GM23338 (cell line): ENCODE data around the gene DDX39B. TPM values are rescaled to one million over a fixed set of nuclear protein-coding genes. Genes with fewer than 3 reads are reported as not detected.
A peak's percentile ranks its signal among the peaks of the same experiment; 100 is the strongest.

Source experiments
- ATAC-seq: fragments of 200-7000 bp; cut with Tn5 transposase; 3 replicates; pipeline ENCODE4 v1.9.1; 2020
- DNase-seq: peaks from one replicate; pipeline ENCODE4 v3.0.0-alpha.2; 2015; ENCODE audit warnings: low spot score
- H2AFZ ChIP-seq: fragments of 200-600 bp; sonication (generic); 2 replicates; pipeline ENCODE4 v1.8.0; 2016; ENCODE audit warnings: antibody characterized with exemption, mild to moderate bottlenecking, moderate library complexity
- H3F3A ChIP-seq: fragments of 200-600 bp; sonication (generic); replicated peaks from 2 replicates; pipeline ENCODE4 v1.8.0; 2017; ENCODE audit warnings: antibody characterized with exemption, mixed run types, low read depth
- H3K27ac ChIP-seq: fragments of 200-600 bp; sonication (generic); 2 replicates; pipeline ENCODE4 v1.6.1; 2016; ENCODE audit warnings: low read depth
- H3K27me3 ChIP-seq: fragments of 200-600 bp; sonication (generic); 2 replicates; pipeline ENCODE4 v1.8.0; 2016; ENCODE audit warnings: mild to moderate bottlenecking, mixed run types, moderate library complexity; ENCODE audit not compliant: insufficient read depth
- H3K36me3 ChIP-seq: fragments of 200-600 bp; sonication (generic); 2 replicates; pipeline ENCODE4 v1.8.0; 2016; ENCODE audit warnings: mild to moderate bottlenecking; ENCODE audit not compliant: insufficient read depth
- H3K4me1 ChIP-seq: fragments of 200-600 bp; sonication (generic); 2 replicates; pipeline ENCODE4 v1.8.0; 2016; ENCODE audit warnings: mild to moderate bottlenecking, moderate library complexity; ENCODE audit not compliant: insufficient read depth
- H3K4me2 ChIP-seq: fragments of 200-600 bp; sonication (generic); 2 replicates; pipeline ENCODE4 v1.7.1; 2017; ENCODE audit warnings: mixed run types
- H3K4me3 ChIP-seq: fragments of 200-600 bp; sonication (generic); 2 replicates; pipeline ENCODE4 v1.6.1; 2016; ENCODE audit warnings: mixed run types
- H3K79me2 ChIP-seq: fragments of 200-600 bp; sonication (generic); replicated peaks from 2 replicates; pipeline ENCODE4 v1.8.0; 2017; ENCODE audit warnings: mild to moderate bottlenecking; ENCODE audit not compliant: insufficient read depth
- H3K9me2 ChIP-seq: fragments of 200-600 bp; sonication (generic); 2 replicates; pipeline ENCODE4 v1.8.0; 2017; ENCODE audit not compliant: insufficient read depth
- H4K20me1 ChIP-seq: fragments of 200-600 bp; sonication (generic); replicated peaks from 2 replicates; pipeline ENCODE4 v1.8.0; 2017; ENCODE audit warnings: mild to moderate bottlenecking; ENCODE audit not compliant: insufficient read depth
- H3K27ac Mint-ChIP-seq: 2 replicates; pipeline ENCODE4 v1.8.0; 2020; ENCODE audit warnings: inconsistent platforms, mild to moderate bottlenecking, moderate library complexity, mixed read lengths
- H3K27me3 Mint-ChIP-seq: 3 replicates; pipeline ENCODE4 v1.8.0; 2022; ENCODE audit warnings: low read depth, mild to moderate bottlenecking, moderate library complexity, mixed read lengths, inconsistent platforms; ENCODE audit not compliant: insufficient read depth, poor library complexity
- H3K36me3 Mint-ChIP-seq: 3 replicates; pipeline ENCODE4 v1.8.0; 2021; ENCODE audit warnings: low read depth, mild to moderate bottlenecking, inconsistent platforms, moderate library complexity, mixed read lengths
- H3K4me1 Mint-ChIP-seq: 3 replicates; pipeline ENCODE4 v1.8.0; 2020; ENCODE audit warnings: mild to moderate bottlenecking, inconsistent platforms, mixed read lengths
- H3K4me3 Mint-ChIP-seq: 3 replicates; pipeline ENCODE4 v1.8.0; 2021; ENCODE audit warnings: moderate library complexity, mild to moderate bottlenecking, inconsistent platforms, mixed read lengths
- H3K9me3 Mint-ChIP-seq: 3 replicates; pipeline ENCODE4 v1.8.0; 2020; ENCODE audit warnings: moderate library complexity, mild to moderate bottlenecking, inconsistent platforms, mixed read lengths
- CREB1 ChIP-seq: fragments of 250-450 bp; sonication (Bioruptor Pico); IDR thresholded peaks from 2 replicates; pipeline ENCODE4 v1.5.0; 2020; ENCODE audit warnings: low read depth, mild to moderate bottlenecking, moderate library complexity
- EZH2 ChIP-seq: fragments of 200-600 bp; sonication (generic); IDR thresholded peaks from one replicate; pipeline ENCODE4 v1.8.0; 2017; ENCODE audit warnings: antibody characterized with exemption, mild to moderate bottlenecking, low read depth; ENCODE audit not compliant: unreplicated experiment
- EZH2phosphoT487 ChIP-seq: fragments of 200-600 bp; sonication (generic); IDR thresholded peaks from one replicate; pipeline ENCODE4 v1.8.1; 2018; ENCODE audit warnings: antibody characterized with exemption; ENCODE audit not compliant: unreplicated experiment
- JUNB ChIP-seq: IDR thresholded peaks from one replicate; pipeline ENCODE4 v1.6.1; 2016; ENCODE audit warnings: antibody characterized with exemption; ENCODE audit not compliant: unreplicated experiment
- NANOG ChIP-seq: IDR thresholded peaks from 2 replicates; pipeline ENCODE4 v1.6.1; 2016; ENCODE audit warnings: antibody characterized with exemption, borderline replicate concordance
- POLR2AphosphoS5 ChIP-seq: IDR thresholded peaks from 2 replicates; pipeline ENCODE4 v1.6.1; 2016; ENCODE audit warnings: antibody characterized with exemption, low read depth
- REST ChIP-seq: IDR thresholded peaks from one replicate; pipeline ENCODE4 v1.6.1; 2018; ENCODE audit warnings: antibody characterized with exemption; ENCODE audit not compliant: unreplicated experiment
- STAT1 ChIP-seq: IDR thresholded peaks from one replicate; pipeline ENCODE4 v1.6.1; 2016; ENCODE audit warnings: antibody characterized with exemption; ENCODE audit not compliant: unreplicated experiment
- ZNF114 ChIP-seq: fragments of 250-450 bp; sonication (Bioruptor Pico); IDR thresholded peaks from 2 replicates; pipeline ENCODE4 v1.5.0; 2020; ENCODE audit warnings: mild to moderate bottlenecking, moderate library complexity
- ZNF331 ChIP-seq: fragments of 250-450 bp; sonication (Bioruptor Pico); IDR thresholded peaks from 2 replicates; pipeline ENCODE4 v1.5.0; 2020; ENCODE audit warnings: low read depth, mild to moderate bottlenecking, moderate library complexity
- polyA plus RNA-seq: library from polyadenylated mRNA; unstranded; fragments of >200 nt; fragmentation: Nextera tagmentation; extraction: Ambion mirVana; gene quantifications from 2 replicates; pipeline ENCODE4 v1.2.1, GENCODE V29; 2016
- total RNA-seq: library from RNA; depleted of rRNA; stranded (reverse); fragments of >200 nt; shearing (Covaris generic); gene quantifications from 2 replicates; pipeline ENCODE4 v1.2.3, GENCODE V29; 2014
- TF ChIP-seq, protein P1 (sequence below), 2 experiments: fragments of 200-600 bp in 1 of 2; sonication (generic) in 1 of 2; conservative IDR thresholded peaks; 2 replicates each; pipeline versions ENCODE4 v1.5.1 to v1.6.1; 2016 to 2017; ENCODE audit warnings: antibody characterized with exemption in 2 of 2, low read depth in 2 of 2, mild to moderate bottlenecking in 2 of 2, moderate library complexity in 1 of 2
- TF ChIP-seq, protein P2 (sequence below): IDR thresholded peaks from 2 replicates; pipeline ENCODE4 v1.6.1; 2016; ENCODE audit warnings: antibody characterized with exemption
- TF ChIP-seq, protein P3 (sequence below): fragments of 250-450 bp; sonication (Bioruptor Pico); IDR thresholded peaks from 2 replicates; pipeline ENCODE4 v1.5.0; 2020; ENCODE audit warnings: mild to moderate bottlenecking, moderate library complexity

DDX39B gene
- total and polyA plus RNA-seq, 2 experiments from 2014 or later: 341 to 849 TPM

DNA sequence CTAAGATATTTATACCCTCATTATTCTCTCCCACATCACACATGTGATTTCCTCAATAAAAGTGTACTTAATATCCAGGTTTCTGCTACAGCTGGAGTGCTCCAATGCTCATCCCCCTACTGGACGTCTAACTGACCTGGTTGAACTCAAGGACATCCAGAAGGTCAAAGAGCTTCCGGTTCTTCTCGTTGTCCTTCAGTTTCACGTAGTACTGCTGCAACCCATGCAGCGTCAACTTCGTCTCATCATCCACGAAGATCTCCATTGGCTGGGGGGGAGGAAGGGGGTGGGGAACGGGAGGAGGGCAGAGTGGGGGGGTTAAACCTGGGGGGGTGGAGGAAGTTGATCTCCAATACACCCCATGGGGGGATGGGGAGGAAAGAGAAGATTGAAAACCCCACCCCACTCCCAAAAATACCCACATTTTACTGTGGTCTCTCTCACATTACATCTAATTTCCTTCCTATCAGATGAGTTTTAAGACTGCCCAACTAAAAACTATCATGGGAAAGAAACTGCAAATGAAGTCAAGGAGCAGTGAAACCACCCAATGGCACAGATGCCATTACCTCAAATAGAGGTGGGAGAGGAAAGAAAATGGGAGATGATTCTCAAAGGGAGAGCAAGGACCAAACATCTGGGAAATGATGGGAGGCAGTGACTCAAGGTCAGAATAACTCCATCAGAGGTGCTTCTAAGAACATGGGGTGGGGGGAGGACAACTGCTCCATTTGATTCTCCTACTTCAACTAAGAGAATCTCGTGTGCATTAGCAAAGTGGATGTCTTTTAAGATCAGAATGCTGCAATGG is 9.0 kb downstream of the DDX39B start:
- H3K27me3 Mint-ChIP-seq: peaks cover 19% of the 10 kb centered on the region
- no peak overlapping the region for H3K4me2 ChIP-seq
- no peak overlapping the region for H3K4me3 ChIP-seq
- peaks cover 63% of the 10 kb centered on the region for H4K20me1 ChIP-seq
- peaks cover 4% of the 10 kb centered on the region for H3K4me1 ChIP-seq
- no peaks in the 10 kb centered on the region for H3K9me3 Mint-ChIP-seq
- H3K27me3 ChIP-seq: no peaks in the 10 kb centered on the region
- H3F3A ChIP-seq: peaks cover 72% of the 10 kb centered on the region
- ATAC-seq: no peak
- peak overlapping the region; percentile 76; the same call in 1 of the 2 replicates for H3K27ac Mint-ChIP-seq
- H3K36me3 ChIP-seq: peaks cover 81% of the 10 kb centered on the region
- no peak for TF ChIP-seq STAT1
- no peak for TF ChIP-seq EZH2phosphoT487
- TF ChIP-seq, protein P1, sequence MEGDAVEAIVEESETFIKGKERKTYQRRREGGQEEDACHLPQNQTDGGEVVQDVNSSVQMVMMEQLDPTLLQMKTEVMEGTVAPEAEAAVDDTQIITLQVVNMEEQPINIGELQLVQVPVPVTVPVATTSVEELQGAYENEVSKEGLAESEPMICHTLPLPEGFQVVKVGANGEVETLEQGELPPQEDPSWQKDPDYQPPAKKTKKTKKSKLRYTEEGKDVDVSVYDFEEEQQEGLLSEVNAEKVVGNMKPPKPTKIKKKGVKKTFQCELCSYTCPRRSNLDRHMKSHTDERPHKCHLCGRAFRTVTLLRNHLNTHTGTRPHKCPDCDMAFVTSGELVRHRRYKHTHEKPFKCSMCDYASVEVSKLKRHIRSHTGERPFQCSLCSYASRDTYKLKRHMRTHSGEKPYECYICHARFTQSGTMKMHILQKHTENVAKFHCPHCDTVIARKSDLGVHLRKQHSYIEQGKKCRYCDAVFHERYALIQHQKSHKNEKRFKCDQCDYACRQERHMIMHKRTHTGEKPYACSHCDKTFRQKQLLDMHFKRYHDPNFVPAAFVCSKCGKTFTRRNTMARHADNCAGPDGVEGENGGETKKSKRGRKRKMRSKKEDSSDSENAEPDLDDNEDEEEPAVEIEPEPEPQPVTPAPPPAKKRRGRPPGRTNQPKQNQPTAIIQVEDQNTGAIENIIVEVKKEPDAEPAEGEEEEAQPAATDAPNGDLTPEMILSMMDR (conservative IDR thresholded peaks at IDR 0.05; ENCODE audit: low read depth in 2 of 2): no peak
- TF ChIP-seq REST: no peak
- TF ChIP-seq ZNF331: no peak
- no peak for TF ChIP-seq POLR2AphosphoS5
- TF ChIP-seq CREB1 (CRISPR knock-in tag): no peak
- TF ChIP-seq, protein P2, sequence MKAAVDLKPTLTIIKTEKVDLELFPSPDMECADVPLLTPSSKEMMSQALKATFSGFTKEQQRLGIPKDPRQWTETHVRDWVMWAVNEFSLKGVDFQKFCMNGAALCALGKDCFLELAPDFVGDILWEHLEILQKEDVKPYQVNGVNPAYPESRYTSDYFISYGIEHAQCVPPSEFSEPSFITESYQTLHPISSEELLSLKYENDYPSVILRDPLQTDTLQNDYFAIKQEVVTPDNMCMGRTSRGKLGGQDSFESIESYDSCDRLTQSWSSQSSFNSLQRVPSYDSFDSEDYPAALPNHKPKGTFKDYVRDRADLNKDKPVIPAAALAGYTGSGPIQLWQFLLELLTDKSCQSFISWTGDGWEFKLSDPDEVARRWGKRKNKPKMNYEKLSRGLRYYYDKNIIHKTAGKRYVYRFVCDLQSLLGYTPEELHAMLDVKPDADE: no peak
- TF ChIP-seq EZH2: no peak
- no peak for TF ChIP-seq ZNF114 (CRISPR knock-in tag)
- TF ChIP-seq JUNB: no peak
- no peak for TF ChIP-seq NANOG
- TF ChIP-seq, protein P3, sequence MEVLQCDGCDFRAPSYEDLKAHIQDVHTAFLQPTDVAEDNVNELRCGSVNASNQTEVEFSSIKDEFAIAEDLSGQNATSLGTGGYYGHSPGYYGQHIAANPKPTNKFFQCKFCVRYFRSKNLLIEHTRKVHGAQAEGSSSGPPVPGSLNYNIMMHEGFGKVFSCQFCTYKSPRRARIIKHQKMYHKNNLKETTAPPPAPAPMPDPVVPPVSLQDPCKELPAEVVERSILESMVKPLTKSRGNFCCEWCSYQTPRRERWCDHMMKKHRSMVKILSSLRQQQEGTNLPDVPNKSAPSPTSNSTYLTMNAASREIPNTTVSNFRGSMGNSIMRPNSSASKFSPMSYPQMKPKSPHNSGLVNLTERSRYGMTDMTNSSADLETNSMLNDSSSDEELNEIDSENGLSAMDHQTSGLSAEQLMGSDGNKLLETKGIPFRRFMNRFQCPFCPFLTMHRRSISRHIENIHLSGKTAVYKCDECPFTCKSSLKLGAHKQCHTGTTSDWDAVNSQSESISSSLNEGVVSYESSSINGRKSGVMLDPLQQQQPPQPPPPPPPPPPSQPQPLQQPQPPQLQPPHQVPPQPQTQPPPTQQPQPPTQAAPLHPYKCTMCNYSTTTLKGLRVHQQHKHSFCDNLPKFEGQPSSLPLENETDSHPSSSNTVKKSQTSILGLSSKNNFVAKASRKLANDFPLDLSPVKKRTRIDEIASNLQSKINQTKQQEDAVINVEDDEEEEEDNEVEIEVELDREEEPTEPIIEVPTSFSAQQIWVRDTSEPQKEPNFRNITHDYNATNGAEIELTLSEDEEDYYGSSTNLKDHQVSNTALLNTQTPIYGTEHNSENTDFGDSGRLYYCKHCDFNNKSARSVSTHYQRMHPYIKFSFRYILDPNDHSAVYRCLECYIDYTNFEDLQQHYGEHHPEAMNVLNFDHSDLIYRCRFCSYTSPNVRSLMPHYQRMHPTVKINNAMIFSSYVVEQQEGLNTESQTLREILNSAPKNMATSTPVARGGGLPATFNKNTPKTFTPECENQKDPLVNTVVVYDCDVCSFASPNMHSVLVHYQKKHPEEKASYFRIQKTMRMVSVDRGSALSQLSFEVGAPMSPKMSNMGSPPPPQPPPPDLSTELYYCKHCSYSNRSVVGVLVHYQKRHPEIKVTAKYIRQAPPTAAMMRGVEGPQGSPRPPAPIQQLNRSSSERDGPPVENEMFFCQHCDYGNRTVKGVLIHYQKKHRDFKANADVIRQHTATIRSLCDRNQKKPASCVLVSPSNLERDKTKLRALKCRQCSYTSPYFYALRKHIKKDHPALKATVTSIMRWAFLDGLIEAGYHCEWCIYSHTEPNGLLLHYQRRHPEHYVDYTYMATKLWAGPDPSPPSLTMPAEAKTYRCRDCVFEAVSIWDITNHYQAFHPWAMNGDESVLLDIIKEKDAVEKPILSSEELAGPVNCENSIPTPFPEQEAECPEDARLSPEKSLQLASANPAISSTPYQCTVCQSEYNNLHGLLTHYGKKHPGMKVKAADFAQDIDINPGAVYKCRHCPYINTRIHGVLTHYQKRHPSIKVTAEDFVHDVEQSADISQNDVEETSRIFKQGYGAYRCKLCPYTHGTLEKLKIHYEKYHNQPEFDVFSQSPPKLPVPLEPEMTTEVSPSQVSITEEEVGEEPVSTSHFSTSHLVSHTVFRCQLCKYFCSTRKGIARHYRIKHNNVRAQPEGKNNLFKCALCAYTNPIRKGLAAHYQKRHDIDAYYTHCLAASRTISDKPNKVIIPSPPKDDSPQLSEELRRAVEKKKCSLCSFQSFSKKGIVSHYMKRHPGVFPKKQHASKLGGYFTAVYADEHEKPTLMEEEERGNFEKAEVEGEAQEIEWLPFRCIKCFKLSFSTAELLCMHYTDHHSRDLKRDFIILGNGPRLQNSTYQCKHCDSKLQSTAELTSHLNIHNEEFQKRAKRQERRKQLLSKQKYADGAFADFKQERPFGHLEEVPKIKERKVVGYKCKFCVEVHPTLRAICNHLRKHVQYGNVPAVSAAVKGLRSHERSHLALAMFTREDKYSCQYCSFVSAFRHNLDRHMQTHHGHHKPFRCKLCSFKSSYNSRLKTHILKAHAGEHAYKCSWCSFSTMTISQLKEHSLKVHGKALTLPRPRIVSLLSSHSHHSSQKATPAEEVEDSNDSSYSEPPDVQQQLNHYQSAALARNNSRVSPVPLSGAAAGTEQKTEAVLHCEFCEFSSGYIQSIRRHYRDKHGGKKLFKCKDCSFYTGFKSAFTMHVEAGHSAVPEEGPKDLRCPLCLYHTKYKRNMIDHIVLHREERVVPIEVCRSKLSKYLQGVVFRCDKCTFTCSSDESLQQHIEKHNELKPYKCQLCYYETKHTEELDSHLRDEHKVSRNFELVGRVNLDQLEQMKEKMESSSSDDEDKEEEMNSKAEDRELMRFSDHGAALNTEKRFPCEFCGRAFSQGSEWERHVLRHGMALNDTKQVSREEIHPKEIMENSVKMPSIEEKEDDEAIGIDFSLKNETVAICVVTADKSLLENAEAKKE (CRISPR knock-in tag): no peak
- peaks cover 51% of the 10 kb centered on the region for H3K4me1 Mint-ChIP-seq
- peaks cover 59% of the 10 kb centered on the region for H3K79me2 ChIP-seq
- H3K4me3 Mint-ChIP-seq: no peak overlapping the region
- H3K27ac ChIP-seq: peak overlapping the region; percentile 70; the same call in 1 of the 2 replicates
- peaks cover 93% of the 10 kb centered on the region for H3K36me3 Mint-ChIP-seq
- H2AFZ ChIP-seq: no peak overlapping the region
- DNase-seq: no peak
- no peaks in the 10 kb centered on the region for H3K9me2 ChIP-seq
